Gastrocnemius medialis (tissue), 4 donors: ENCODE results near the gene ZNF800. TPM values are rescaled to one million over a fixed set of nuclear protein-coding genes. Genes with fewer than 3 reads are reported as not detected.

ENCODE experiments used
- ATAC-seq, 2 donors: fragments of 150-250 bp; one replicate each; pipeline ENCODE4 v1.9.1; 2016
- DNase-seq, 2 donors: peaks; one replicate each; pipeline ENCODE4 v3.0.0-alpha.2; 2019
- H3K27ac ChIP-seq, 4 donors: fragments of 200-600 bp; sonication (generic); 1 replicate in 1 of 4; 2 replicates in 3 of 4; pipeline ENCODE4 v1.5.1; 2016 to 2018; ENCODE audit warnings: mild to moderate bottlenecking in 2 of 4, moderate library complexity in 1 of 4
- H3K27me3 ChIP-seq, 3 donors: fragments of 200-600 bp; sonication (generic) in 2 of 3; 1 replicate in 1 of 3; 2 replicates in 2 of 3; pipeline versions ENCODE4 v1.5.1 to v1.6.0; 2016 to 2019; ENCODE audit warnings: mild to moderate bottlenecking in 1 of 3, moderate library complexity in 1 of 3
- H3K36me3 ChIP-seq, 2 donors: fragments of 200-600 bp; sonication (generic) in 1 of 2; one replicate each; pipeline ENCODE4 v1.5.1; 2017 to 2018
- H3K4me1 ChIP-seq, 2 donors: fragments of 200-600 bp; sonication (generic) in 1 of 2; one replicate each; pipeline ENCODE4 v1.5.1; 2016 to 2017; ENCODE audit warnings: mild to moderate bottlenecking in 2 of 2
- H3K4me3 ChIP-seq, 4 donors: fragments of 200-600 bp; sonication (generic) in 3 of 4; 1 replicate in 1 of 4; 2 replicates in 3 of 4; pipeline ENCODE4 v1.5.1; 2016 to 2019; ENCODE audit warnings: mild to moderate bottlenecking in 2 of 4
- H3K9me3 ChIP-seq, 3 donors: fragments of 200-600 bp; sonication (generic) in 2 of 3; 1 replicate in 1 of 3; 2 replicates in 2 of 3; pipeline ENCODE4 v1.5.1; 2016 to 2019
- CTCF ChIP-seq, 5 experiments: fragments of 450-650 bp in 3 of 5; fragments of 200-600 bp in 2 of 5; sonication (generic) in 2 of 5; IDR thresholded peaks in 4 of 5; conservative IDR thresholded peaks in 1 of 5; 1 replicate in 4 of 5; 2 replicates in 1 of 5; pipeline ENCODE4 v1.5.1; 2016 to 2019; ENCODE audit warnings: antibody characterized with exemption in 5 of 5, mild to moderate bottlenecking in 3 of 5, moderate library complexity in 3 of 5
- POLR2A ChIP-seq, 2 donors: fragments of 450-650 bp; IDR thresholded peaks; one replicate each; pipeline ENCODE4 v1.6.1; 2017; ENCODE audit warnings: antibody characterized with exemption in 2 of 2, mild to moderate bottlenecking in 2 of 2, moderate library complexity in 2 of 2
- in situ Hi-C, 4 donors: fragments of 200-750 bp; cut with MboI; loops; one replicate each; pipeline versions ENCODE4 v1.15.0 to v1.8.0; 2017; ENCODE audit warnings: low sequenced_read_pairs in 4 of 4
- intact Hi-C: fragments of 100-400 bp; cut with DNase I; formaldehyde crosslinking; loops from one replicate; pipeline ENCODE4 v1.15.1; 2023; ENCODE audit warnings: low total_unique reads
- total RNA-seq, 4 donors: library from RNA; depleted of rRNA; stranded (reverse); fragments of >200 nt; gene quantifications; one replicate each; pipeline versions ENCODE4 v1.1.0 to v1.2.3, GENCODE V29; 2016

Gene ZNF800
- total RNA-seq, 4 donors from 2014 or later, result 22.1 to 41.3 (median 30.1) TPM

GRCh38 chr7:127389321-127389720, 3.2 kb downstream of the ZNF800 start:
- DNase-seq, result no peak
- Histone ChIP-seq H3K4me3 (no peak overlapping the region), H3K36me3 (peaks cover 0 to 35% of the 10 kb centered on the region in 2 donors), H3K27me3 (no peaks in the 10 kb centered on the region), H3K4me1 (peaks cover 19 to 33% of the 10 kb centered on the region in 2 donors), H3K9me3 (no peaks in the 10 kb centered on the region), H3K27ac (no peak overlapping the region)
- TF ChIP-seq POLR2A (IDR thresholded peaks at IDR 0.05) (no peak), CTCF (IDR thresholded peaks at IDR 0.05 in 4 of 5, conservative IDR thresholded peaks at IDR 0.05 in 1 of 5) (no peak)
- in situ Hi-C loops (loop anchor here in 2 of 4 donors (10.0 to 25.0 kb wide), 3 partner anchors 185 to 273 kb away; partner anchors contain the start of genes ARF5 (in 1 of the 2), FSCN3 (in 1 of the 2), GCC1 (in 1 of the 2) and SND1 (in 1 of the 2)), intact Hi-C loops (no loop called here)
- no peak for ATAC-seq

GRCh38 chr7:127387974-127388373, 4.5 kb downstream of the ZNF800 start:
- DNase-seq (no peak), ATAC-seq (no peak)
- no peaks in the 10 kb centered on the region for H3K27me3 ChIP-seq
- H3K27ac ChIP-seq, result no peak overlapping the region
- in situ Hi-C loops (loop anchor here in 2 of 4 donors (10.0 to 25.0 kb wide), 3 partner anchors 187 to 274 kb away; partner anchors contain the start of genes ARF5 (in 1 of the 2), FSCN3 (in 1 of the 2), GCC1 (in 1 of the 2) and SND1 (in 1 of the 2)), intact Hi-C loops (no loop called here)
- peaks cover 0 to 45% of the 10 kb centered on the region in 2 donors for H3K36me3 ChIP-seq
- no peaks in the 10 kb centered on the region for H3K9me3 ChIP-seq
- no peak overlapping the region for H3K4me3 ChIP-seq
- H3K4me1 ChIP-seq, result peaks cover 20 to 35% of the 10 kb centered on the region in 2 donors
- TF ChIP-seq CTCF (IDR thresholded peaks at IDR 0.05 in 4 of 5, conservative IDR thresholded peaks at IDR 0.05 in 1 of 5) (no peak), POLR2A (IDR thresholded peaks at IDR 0.05) (no peak)

- peaks cover 0 to 28% of the 10 kb centered on the region in 2 donors for H3K36me3 ChIP-seq
- in situ Hi-C loops, result loop anchor here in 2 of 4 donors (10.0 to 25.0 kb wide), 3 partner anchors 192 to 279 kb away; partner anchors contain the start of genes ARF5 (in 1 of the 2), FSCN3 (in 1 of the 2), GCC1 (in 1 of the 2) and SND1 (in 1 of the 2)
Observed at GRCh38 chr7:127383123-127383835, 9.2 kb downstream of the ZNF800 start.

More at GRCh38 chr7:127383123-127383835, 9.2 kb downstream of the ZNF800 start:
- Histone ChIP-seq H3K4me1 (peaks cover 21 to 32% of the 10 kb centered on the region in 2 donors), H3K9me3 (no peaks in the 10 kb centered on the region), H3K27ac (no peak overlapping the region), H3K4me3 (no peak overlapping the region), H3K27me3 (no peaks in the 10 kb centered on the region)
- no peak for TF ChIP-seq CTCF (IDR thresholded peaks at IDR 0.05 in 4 of 5, conservative IDR thresholded peaks at IDR 0.05 in 1 of 5)
- intact Hi-C loops, result no loop called here
- no peak for DNase-seq
- ATAC-seq, result peak in 1 of 2 donors; percentile 81
